Panc1 (cell line): ENCODE results near the gene DPYD. TPM values are rescaled to one million over a fixed set of nuclear protein-coding genes. Genes with fewer than 3 reads are reported as not detected.

ENCODE experiments used
- ATAC-seq: fragments of 200-7000 bp; cut with Tn5 transposase; 2 replicates; pipeline ENCODE4 v1.9.1; 2020; ENCODE audit warnings: mild to moderate bottlenecking, moderate library complexity
- BruUV-seq: library from RNA; stranded (reverse); fragments of 400-500 nt; replicated peaks from 2 replicates; lab custom pipeline; 2021; lab: Mats Ljungman, UMichigan
- CTCF ChIA-PET: fragments of 300-600 bp; sonication (Branson Sonifier 250); formaldehyde crosslinking; loops from one replicate; lab custom pipeline; 2022; ENCODE audit warnings: antibody characterized with exemption; lab: Charles Lee
- POLR2A ChIA-PET: fragments of 300-600 bp; sonication (Branson Sonifier 250); formaldehyde crosslinking; loops from one replicate; lab custom pipeline; 2022; ENCODE audit warnings: antibody characterized with exemption; lab: Charles Lee
- DNase-seq: peaks from one replicate; pipeline ENCODE4 v3.0.0-alpha.2; 2010; ENCODE audit warnings: low read depth, low spot score
- H3K27ac ChIP-seq: 2 replicates; pipeline ENCODE4 v1.5.1; 2011; ENCODE audit warnings: mild to moderate bottlenecking, low read length, inconsistent platforms
- H3K27me3 ChIP-seq: fragments of 200-500 bp; sonication (Bioruptor generic); 2 replicates; pipeline ENCODE4 v1.6.0; 2014; ENCODE audit warnings: low read length, inconsistent platforms; ENCODE audit not compliant: control insufficient read depth, insufficient read depth
- H3K36me3 ChIP-seq: fragments of 200-500 bp; sonication (Bioruptor generic); 2 replicates; pipeline ENCODE4 v1.5.1; 2014; ENCODE audit warnings: inconsistent platforms, mild to moderate bottlenecking, low read length, moderate library complexity; ENCODE audit not compliant: control insufficient read depth, insufficient read depth
- H3K4me1 ChIP-seq: 2 replicates; pipeline ENCODE4 v1.5.1; 2011; ENCODE audit warnings: inconsistent platforms, mild to moderate bottlenecking, low read length, moderate library complexity; ENCODE audit not compliant: control insufficient read depth, insufficient read depth
- H3K4me3 ChIP-seq, 2 experiments: 2 replicates each; pipeline ENCODE4 v1.5.1; 2011 to 2012; ENCODE audit warnings: low read depth in 2 of 2, low read length in 2 of 2, mild to moderate bottlenecking in 2 of 2, inconsistent platforms in 1 of 2, moderate library complexity in 1 of 2
- H3K9me3 ChIP-seq: fragments of 200-500 bp; sonication (Bioruptor generic); 2 replicates; pipeline ENCODE4 v1.5.1; 2014; ENCODE audit warnings: low read depth, mild to moderate bottlenecking, inconsistent platforms, low read length, moderate library complexity; ENCODE audit not compliant: control insufficient read depth, insufficient read depth
- CTCF ChIP-seq: fragments of 450-650 bp; IDR thresholded peaks from 2 replicates; pipeline ENCODE4 v1.5.1; 2017; ENCODE audit warnings: mild to moderate bottlenecking
- POLR2AphosphoS5 ChIP-seq: IDR thresholded peaks from 2 replicates; pipeline ENCODE4 v1.6.1; 2012; ENCODE audit warnings: mild to moderate bottlenecking, low read depth, low read length, moderate library complexity
- REST ChIP-seq, 2 experiments: IDR thresholded peaks; 2 replicates each; pipeline ENCODE4 v1.6.1; 2011 to 2012; ENCODE audit warnings: low read depth in 2 of 2, control low read depth in 1 of 2, low read length in 1 of 2, mild to moderate bottlenecking in 1 of 2, moderate library complexity in 1 of 2; ENCODE audit not compliant: insufficient read depth in 1 of 2
- SIN3A ChIP-seq: IDR thresholded peaks from 2 replicates; pipeline ENCODE4 v1.6.1; 2012; ENCODE audit warnings: low read depth, mild to moderate bottlenecking, low read length, moderate library complexity, borderline replicate concordance; ENCODE audit not compliant: insufficient read depth
- TCF7L2 ChIP-seq: IDR thresholded peaks from 2 replicates; pipeline ENCODE4 v1.6.1; 2011; ENCODE audit warnings: mild to moderate bottlenecking, low read depth, low read length, inconsistent platforms
- in situ Hi-C: cut with HindIII; loops from 2 replicates; pipeline ENCODE4 v1.10.0; 2016; ENCODE audit warnings: low sequenced_read_pairs, low pct_unique_long_range_greater_than_20kb
- intact Hi-C: fragments of 100-400 bp; cut with micrococcal nuclease; formaldehyde crosslinking; loops from one replicate; pipeline ENCODE4 v1.10.0; 2022; ENCODE audit not compliant: unreplicated experiment
- total RNA-seq: library from RNA; stranded (reverse); gene quantifications from one replicate; pipeline ENCODE4 v1.2.1, GENCODE V29; 2021; ENCODE audit not compliant: unreplicated experiment

The DPYD gene
- total RNA-seq, 1 experiment from 2014 or later, result 2.0 TPM

- Histone ChIP-seq H3K36me3 (no peaks in the 10 kb centered on the region), H3K9me3 (no peaks in the 10 kb centered on the region), H3K4me3 (no peak overlapping the region), H3K27me3 (no peaks in the 10 kb centered on the region), H3K27ac (no peak overlapping the region), H3K4me1 (no peaks in the 10 kb centered on the region)
- ChIA-PET CTCF (no interaction called here), POLR2A (no interaction called here)
- intact Hi-C loops, result no loop called here
- in situ Hi-C loops, result no loop called here
- BruUV-seq, result no TSS peak
- DNase-seq, result no peak
- ATAC-seq, result no peak
- TF ChIP-seq TCF7L2 (no peak), SIN3A (no peak), POLR2AphosphoS5 (no peak), CTCF (no peak), REST (IDR thresholded peaks at IDR 0.05; ENCODE audit: insufficient read depth in 1 of 2, low read depth in 2 of 2, low read length in 1 of 2) (no peak)
Measured at GRCh38 chr1:97204468-97204867, 716.4 kb downstream of the DPYD start.

GRCh38 chr1:97202481-97203380, 718.1 kb downstream of the DPYD start:
- intact Hi-C loops, result no loop called here
- DNase-seq (no peak), ATAC-seq (no peak)
- in situ Hi-C loops, result no loop called here
- no peaks in the 10 kb centered on the region for H3K4me1 ChIP-seq
- no TSS peak for BruUV-seq
- POLR2A ChIA-PET, result interaction anchor here (0.6 kb wide), 1 partner anchor 330 kb away, joined by 8 read pairs; no protein-coding TSS in a partner anchor
- H3K36me3 ChIP-seq, result no peaks in the 10 kb centered on the region
- H3K27me3 ChIP-seq, result no peaks in the 10 kb centered on the region
- no peak for TF ChIP-seq REST (IDR thresholded peaks at IDR 0.05; ENCODE audit: insufficient read depth in 1 of 2, low read depth in 2 of 2, low read length in 1 of 2)
- TF ChIP-seq CTCF, result no peak
- TF ChIP-seq TCF7L2, result no peak
- TF ChIP-seq SIN3A, result no peak
- no peak for TF ChIP-seq POLR2AphosphoS5
- CTCF ChIA-PET, result no interaction called here
- no peak overlapping the region for H3K4me3 ChIP-seq
- no peaks in the 10 kb centered on the region for H3K9me3 ChIP-seq
- H3K27ac ChIP-seq, result no peak overlapping the region
